Measurements from ENCODE around the gene GP9. TPM values are rescaled to one million over a fixed set of nuclear protein-coding genes. Genes with fewer than 3 reads are reported as not detected.

Gene GP9
- total and polyA plus RNA-seq, 4 donors = 0.16 to 12.0 TPM; not detected in 2

DNA sequence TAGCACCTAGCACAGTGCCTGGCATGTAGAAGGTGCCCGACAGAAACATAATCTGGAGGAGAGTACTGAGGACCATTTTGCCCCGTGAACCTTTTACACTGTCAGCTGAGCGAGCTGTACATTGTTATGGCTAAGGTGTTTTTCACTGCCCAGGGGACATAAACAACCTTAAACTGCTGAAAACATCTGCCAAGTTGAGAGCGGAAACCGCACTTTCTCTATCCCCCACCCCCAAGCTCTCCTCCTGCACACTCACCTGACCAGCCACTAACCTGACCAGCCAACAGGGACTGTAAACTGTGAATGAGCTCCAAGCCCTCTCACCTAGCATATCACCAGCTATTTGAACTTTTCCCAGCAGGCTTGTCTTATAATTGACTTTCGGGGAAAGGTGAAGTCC, 43.5 kb downstream of the GP9 start (continued):
- TF ChIP-seq, protein P1, sequence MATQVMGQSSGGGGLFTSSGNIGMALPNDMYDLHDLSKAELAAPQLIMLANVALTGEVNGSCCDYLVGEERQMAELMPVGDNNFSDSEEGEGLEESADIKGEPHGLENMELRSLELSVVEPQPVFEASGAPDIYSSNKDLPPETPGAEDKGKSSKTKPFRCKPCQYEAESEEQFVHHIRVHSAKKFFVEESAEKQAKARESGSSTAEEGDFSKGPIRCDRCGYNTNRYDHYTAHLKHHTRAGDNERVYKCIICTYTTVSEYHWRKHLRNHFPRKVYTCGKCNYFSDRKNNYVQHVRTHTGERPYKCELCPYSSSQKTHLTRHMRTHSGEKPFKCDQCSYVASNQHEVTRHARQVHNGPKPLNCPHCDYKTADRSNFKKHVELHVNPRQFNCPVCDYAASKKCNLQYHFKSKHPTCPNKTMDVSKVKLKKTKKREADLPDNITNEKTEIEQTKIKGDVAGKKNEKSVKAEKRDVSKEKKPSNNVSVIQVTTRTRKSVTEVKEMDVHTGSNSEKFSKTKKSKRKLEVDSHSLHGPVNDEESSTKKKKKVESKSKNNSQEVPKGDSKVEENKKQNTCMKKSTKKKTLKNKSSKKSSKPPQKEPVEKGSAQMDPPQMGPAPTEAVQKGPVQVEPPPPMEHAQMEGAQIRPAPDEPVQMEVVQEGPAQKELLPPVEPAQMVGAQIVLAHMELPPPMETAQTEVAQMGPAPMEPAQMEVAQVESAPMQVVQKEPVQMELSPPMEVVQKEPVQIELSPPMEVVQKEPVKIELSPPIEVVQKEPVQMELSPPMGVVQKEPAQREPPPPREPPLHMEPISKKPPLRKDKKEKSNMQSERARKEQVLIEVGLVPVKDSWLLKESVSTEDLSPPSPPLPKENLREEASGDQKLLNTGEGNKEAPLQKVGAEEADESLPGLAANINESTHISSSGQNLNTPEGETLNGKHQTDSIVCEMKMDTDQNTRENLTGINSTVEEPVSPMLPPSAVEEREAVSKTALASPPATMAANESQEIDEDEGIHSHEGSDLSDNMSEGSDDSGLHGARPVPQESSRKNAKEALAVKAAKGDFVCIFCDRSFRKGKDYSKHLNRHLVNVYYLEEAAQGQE (IDR thresholded peaks at IDR 0.05) = no peak
- TF ChIP-seq, protein P2, sequence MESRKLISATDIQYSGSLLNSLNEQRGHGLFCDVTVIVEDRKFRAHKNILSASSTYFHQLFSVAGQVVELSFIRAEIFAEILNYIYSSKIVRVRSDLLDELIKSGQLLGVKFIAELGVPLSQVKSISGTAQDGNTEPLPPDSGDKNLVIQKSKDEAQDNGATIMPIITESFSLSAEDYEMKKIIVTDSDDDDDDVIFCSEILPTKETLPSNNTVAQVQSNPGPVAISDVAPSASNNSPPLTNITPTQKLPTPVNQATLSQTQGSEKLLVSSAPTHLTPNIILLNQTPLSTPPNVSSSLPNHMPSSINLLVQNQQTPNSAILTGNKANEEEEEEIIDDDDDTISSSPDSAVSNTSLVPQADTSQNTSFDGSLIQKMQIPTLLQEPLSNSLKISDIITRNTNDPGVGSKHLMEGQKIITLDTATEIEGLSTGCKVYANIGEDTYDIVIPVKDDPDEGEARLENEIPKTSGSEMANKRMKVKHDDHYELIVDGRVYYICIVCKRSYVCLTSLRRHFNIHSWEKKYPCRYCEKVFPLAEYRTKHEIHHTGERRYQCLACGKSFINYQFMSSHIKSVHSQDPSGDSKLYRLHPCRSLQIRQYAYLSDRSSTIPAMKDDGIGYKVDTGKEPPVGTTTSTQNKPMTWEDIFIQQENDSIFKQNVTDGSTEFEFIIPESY (IDR thresholded peaks at IDR 0.05) = no peak

DNA sequence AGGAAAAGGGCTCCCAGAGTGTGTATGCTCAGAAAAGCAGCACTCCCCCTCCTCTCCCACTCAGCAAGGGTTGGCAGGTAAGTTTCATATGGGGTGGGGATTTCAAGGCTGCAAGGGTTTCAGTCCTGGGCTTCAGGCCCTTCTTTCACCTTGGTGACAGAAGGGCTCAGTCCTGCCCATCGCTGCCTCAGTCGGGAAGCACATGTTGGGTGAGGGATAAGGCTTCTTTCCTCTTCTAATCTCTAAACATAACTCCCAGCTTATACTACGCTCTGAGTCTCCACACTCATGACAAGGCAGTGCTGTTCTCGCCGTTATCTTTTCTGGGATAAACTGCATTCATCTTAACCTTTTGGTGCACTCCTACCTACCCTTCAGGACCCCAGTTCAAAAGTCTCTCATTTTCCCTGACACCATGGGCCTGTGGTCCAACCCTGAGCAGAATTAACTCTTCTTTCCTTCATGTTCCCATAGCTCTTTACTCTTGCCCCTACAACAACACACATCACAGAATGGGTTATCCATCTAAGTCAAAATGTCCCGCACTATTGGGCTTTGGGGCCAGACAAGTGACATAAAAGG, 44.0 kb downstream of the GP9 start:
- TF ChIP-seq, protein P3, sequence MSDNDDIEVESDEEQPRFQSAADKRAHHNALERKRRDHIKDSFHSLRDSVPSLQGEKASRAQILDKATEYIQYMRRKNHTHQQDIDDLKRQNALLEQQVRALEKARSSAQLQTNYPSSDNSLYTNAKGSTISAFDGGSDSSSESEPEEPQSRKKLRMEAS (IDR thresholded peaks at IDR 0.05) = no peak
- TF ChIP-seq HNF4G (IDR thresholded peaks at IDR 0.05) (no peak), GABPA (IDR thresholded peaks at IDR 0.05 in 1 of 2, conservative IDR thresholded peaks at IDR 0.05 in 1 of 2) (no peak), YY1 (IDR thresholded peaks at IDR 0.05) (no peak), FOXA2 (IDR thresholded peaks at IDR 0.05) (no peak), RXRA (IDR thresholded peaks at IDR 0.05) (no peak), SP1 (IDR thresholded peaks at IDR 0.05) (no peak), EGR1 (IDR thresholded peaks at IDR 0.05; ENCODE audit: low read depth in 2 of 2) (no peak), HNF4A (conservative IDR thresholded peaks at IDR 0.05) (no peak), FOXA1 (IDR thresholded peaks at IDR 0.05) (no peak), NR2F2 (IDR thresholded peaks at IDR 0.05) (no peak), RAD21 (IDR thresholded peaks at IDR 0.05) (no peak), TAF1 (conservative IDR thresholded peaks at IDR 0.05) (no peak)
- TF ChIP-seq, protein P1 (IDR thresholded peaks at IDR 0.05) = no peak
- TF ChIP-seq, protein P4, sequence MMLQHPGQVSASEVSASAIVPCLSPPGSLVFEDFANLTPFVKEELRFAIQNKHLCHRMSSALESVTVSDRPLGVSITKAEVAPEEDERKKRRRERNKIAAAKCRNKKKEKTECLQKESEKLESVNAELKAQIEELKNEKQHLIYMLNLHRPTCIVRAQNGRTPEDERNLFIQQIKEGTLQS (IDR thresholded peaks at IDR 0.05) = no peak
- Histone ChIP-seq H3K27me3 (ENCODE audit: control insufficient read depth in 4 of 4, insufficient read depth in 4 of 4, low read length in 3 of 4) (no peaks in the 10 kb centered on the region), H3K27ac (ENCODE audit: low read depth in 1 of 2, low read length in 2 of 2) (no peak overlapping the region), H3K4me1 (ENCODE audit: control insufficient read depth in 4 of 4, insufficient read depth in 4 of 4, low read length in 3 of 4) (peaks cover 5 to 47% (median 42%) of the 10 kb centered on the region in 4 donors), H3K9me3 (ENCODE audit: control insufficient read depth in 4 of 4, low read length in 3 of 4) (no peaks in the 10 kb centered on the region), H3K36me3 (ENCODE audit: control insufficient read depth in 4 of 4, insufficient read depth in 3 of 4, low read depth in 1 of 4, low read length in 3 of 4) (peaks cover 0 to 20% (median 11%) of the 10 kb centered on the region in 4 donors), H3K9ac (ENCODE audit: low read depth in 1 of 2, low read length in 2 of 2) (no peak overlapping the region), H3K4me3 (ENCODE audit: low read depth in 1 of 3, low read length in 3 of 3) (no peak overlapping the region)
- WGBS = 92% methylated on average over 6 of the region's 6 CpGs
- no peak for DNase-seq (ENCODE audit: low spot score)

All from liver (tissue), 9 donors.